Vagina (tissue), 2 donors: ENCODE results near the gene CDC73.

Source experiments
- POLR2A ChIP-seq, 2 donors: fragments of 450-650 bp; IDR thresholded peaks; one replicate each; pipeline ENCODE4 v1.6.1; 2017; ENCODE audit warnings: antibody characterized with exemption in 2 of 2, mild to moderate bottlenecking in 2 of 2, moderate library complexity in 2 of 2
- POLR2AphosphoS5 ChIP-seq, 2 donors: sonication (generic); formaldehyde crosslinking; IDR thresholded peaks; one replicate each; pipeline ENCODE4 v1.9.0; 2017; ENCODE audit warnings: antibody characterized with exemption in 2 of 2, mild to moderate bottlenecking in 2 of 2, low read depth in 1 of 2; ENCODE audit not compliant: insufficient read depth in 1 of 2
- TF ChIP-seq, protein P1 (sequence below), 3 experiments: fragments of 450-650 bp in 2 of 3; fragments of 200-600 bp in 1 of 3; sonication (generic) in 1 of 3; IDR thresholded peaks; one replicate each; pipeline ENCODE4 v1.5.1; 2017 to 2019; ENCODE audit warnings: antibody characterized with exemption in 3 of 3, mild to moderate bottlenecking in 2 of 3, moderate library complexity in 2 of 3

GRCh38 chr1:193192586-193192985 lies 70.8 kb downstream of the CDC73 start:
- TF ChIP-seq, protein P1, sequence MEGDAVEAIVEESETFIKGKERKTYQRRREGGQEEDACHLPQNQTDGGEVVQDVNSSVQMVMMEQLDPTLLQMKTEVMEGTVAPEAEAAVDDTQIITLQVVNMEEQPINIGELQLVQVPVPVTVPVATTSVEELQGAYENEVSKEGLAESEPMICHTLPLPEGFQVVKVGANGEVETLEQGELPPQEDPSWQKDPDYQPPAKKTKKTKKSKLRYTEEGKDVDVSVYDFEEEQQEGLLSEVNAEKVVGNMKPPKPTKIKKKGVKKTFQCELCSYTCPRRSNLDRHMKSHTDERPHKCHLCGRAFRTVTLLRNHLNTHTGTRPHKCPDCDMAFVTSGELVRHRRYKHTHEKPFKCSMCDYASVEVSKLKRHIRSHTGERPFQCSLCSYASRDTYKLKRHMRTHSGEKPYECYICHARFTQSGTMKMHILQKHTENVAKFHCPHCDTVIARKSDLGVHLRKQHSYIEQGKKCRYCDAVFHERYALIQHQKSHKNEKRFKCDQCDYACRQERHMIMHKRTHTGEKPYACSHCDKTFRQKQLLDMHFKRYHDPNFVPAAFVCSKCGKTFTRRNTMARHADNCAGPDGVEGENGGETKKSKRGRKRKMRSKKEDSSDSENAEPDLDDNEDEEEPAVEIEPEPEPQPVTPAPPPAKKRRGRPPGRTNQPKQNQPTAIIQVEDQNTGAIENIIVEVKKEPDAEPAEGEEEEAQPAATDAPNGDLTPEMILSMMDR (IDR thresholded peaks at IDR 0.05), result no peak
- TF ChIP-seq POLR2A (IDR thresholded peaks at IDR 0.05) (no peak), POLR2AphosphoS5 (IDR thresholded peaks at IDR 0.05; ENCODE audit: insufficient read depth in 1 of 2, low read depth in 1 of 2) (no peak)
